Measurements from ENCODE around the gene GSS.

The GSS gene

DNA sequence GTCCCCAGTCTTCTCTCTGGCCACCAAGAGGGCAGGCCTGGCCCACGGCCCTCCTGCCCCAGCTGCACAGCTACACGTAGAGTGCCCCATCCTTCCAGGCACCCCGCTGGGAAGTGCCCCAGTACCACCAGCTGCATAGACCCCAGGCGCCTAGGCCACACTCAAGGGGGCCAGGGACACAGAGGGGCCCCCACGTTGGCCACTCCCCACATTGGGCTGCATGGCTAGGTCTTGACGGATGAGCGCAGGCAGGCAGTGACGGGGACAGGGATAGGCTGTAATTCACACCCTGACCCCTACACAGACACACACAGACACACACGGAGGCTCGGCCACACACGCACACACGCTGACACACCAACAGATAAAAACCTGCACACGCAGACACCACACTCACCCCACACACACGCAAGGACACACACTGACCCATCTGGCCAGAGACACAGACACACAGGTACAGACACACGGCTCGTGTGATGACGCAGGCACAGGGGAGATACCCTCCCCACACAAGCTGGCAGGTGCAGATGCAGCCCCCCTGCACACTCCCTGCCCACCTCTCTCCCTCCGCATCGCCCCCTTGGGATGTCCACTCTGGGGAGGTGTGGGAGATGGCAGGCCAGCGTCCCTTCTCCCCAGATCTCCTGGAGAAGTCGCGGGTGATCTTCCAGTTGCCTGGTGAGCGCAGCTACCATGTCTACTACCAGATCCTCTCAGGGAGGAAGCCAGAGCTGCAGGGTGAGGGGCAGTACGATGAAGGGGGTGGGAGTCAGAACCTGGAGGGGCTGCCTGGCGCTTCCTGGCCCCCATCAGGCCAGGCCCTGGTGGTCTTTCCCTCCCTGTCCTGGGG is 30.1 kb upstream of the GSS start:
- ChIA-PET CTCF (no interaction called here), POLR2A (no interaction called here)
- no peak for DNase-seq (ENCODE audit: extremely low spot score)
- TF ChIP-seq BHLHE40 (IDR thresholded peaks at IDR 0.05; ENCODE audit: borderline replicate concordance) (no peak), ARNT (IDR thresholded peaks at IDR 0.05) (no peak), L3MBTL2 (conservative IDR thresholded peaks at IDR 0.05) (no peak), ELF4 (IDR thresholded peaks at IDR 0.05) (no peak), PKNOX1 (IDR thresholded peaks at IDR 0.05) (no peak), HDGF (IDR thresholded peaks at IDR 0.05; ENCODE audit: borderline replicate concordance) (no peak)

GRCh38 chr20:34984756-34985261 is 29.2 kb upstream of the GSS start:
- CTCF ChIA-PET: no interaction called here
- TF ChIP-seq LEF1 (IDR thresholded peaks at IDR 0.05; ENCODE audit: borderline replicate concordance): no peak
- no peak for TF ChIP-seq L3MBTL2 (conservative IDR thresholded peaks at IDR 0.05)
- TF ChIP-seq BHLHE40 (IDR thresholded peaks at IDR 0.05; ENCODE audit: borderline replicate concordance): no peak
- no peak for TF ChIP-seq ZNF384 (IDR thresholded peaks at IDR 0.05)
- TF ChIP-seq FOXA1 (IDR thresholded peaks at IDR 0.05): no peak
- TF ChIP-seq NFRKB (IDR thresholded peaks at IDR 0.05): no peak
- no peak for TF ChIP-seq CTBP1 (IDR thresholded peaks at IDR 0.05; ENCODE audit: borderline replicate concordance)
- TF ChIP-seq ELF4 (IDR thresholded peaks at IDR 0.05): no peak
- no peak for TF ChIP-seq PKNOX1 (IDR thresholded peaks at IDR 0.05)
- TF ChIP-seq SP1 (IDR thresholded peaks at IDR 0.05): no peak
- TF ChIP-seq TARDBP (IDR thresholded peaks at IDR 0.05): no peak

DNA sequence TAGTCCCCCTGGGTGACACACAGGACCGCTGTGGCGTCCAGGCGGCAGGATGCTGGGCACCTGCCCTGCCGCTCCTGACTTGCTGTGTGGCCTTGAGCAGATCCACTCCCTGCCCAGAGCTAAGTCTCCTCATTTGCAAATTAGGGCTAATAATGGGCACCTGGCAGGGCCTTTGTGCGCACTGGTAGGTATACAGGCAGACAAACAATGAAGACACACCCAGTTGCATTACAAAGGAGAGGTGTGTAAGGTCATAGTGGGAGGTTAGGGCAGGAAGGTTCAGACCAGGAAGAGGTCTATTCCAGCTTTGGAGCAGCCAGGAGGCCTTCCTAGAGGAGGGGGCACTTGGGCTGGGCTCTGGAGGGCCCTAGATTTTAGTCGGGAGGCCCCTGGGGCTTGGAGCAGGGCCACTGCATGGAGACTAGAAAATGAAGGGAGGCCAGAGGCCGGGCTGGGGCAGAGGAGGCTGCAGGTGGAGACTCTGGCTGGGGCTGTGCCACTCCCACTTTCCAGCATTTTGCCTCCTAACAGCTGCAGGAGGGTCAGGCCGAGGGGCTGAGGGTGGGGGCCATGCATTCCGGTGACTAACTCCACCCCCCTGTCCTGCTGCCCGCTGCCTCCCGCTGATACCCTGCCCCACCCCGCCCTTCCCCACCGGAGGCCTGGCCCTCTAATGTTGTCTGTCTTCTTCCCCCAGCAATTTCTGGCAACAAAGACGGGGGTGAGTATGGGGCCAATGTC is 28.6 kb upstream of the GSS start:
- ChIA-PET CTCF (no interaction called here), POLR2A (no interaction called here)
- DNase-seq (ENCODE audit: extremely low spot score): no peak
- TF ChIP-seq FOXM1 (IDR thresholded peaks at IDR 0.05; ENCODE audit: borderline replicate concordance) (no peak), L3MBTL2 (conservative IDR thresholded peaks at IDR 0.05) (no peak), LEF1 (IDR thresholded peaks at IDR 0.05; ENCODE audit: borderline replicate concordance) (no peak), TARDBP (IDR thresholded peaks at IDR 0.05) (no peak), ELF4 (IDR thresholded peaks at IDR 0.05) (no peak), SP1 (IDR thresholded peaks at IDR 0.05) (no peak), ZNF384 (IDR thresholded peaks at IDR 0.05) (no peak), PKNOX1 (IDR thresholded peaks at IDR 0.05) (no peak), FOXK2 (IDR thresholded peaks at IDR 0.05) (no peak), CTBP1 (IDR thresholded peaks at IDR 0.05; ENCODE audit: borderline replicate concordance) (no peak), SUZ12 (IDR thresholded peaks at IDR 0.05) (no peak), FOXA1 (IDR thresholded peaks at IDR 0.05) (no peak)

More at GRCh38 chr20:34984756-34985261, 29.2 kb upstream of the GSS start:
- POLR2A ChIA-PET: no interaction called here
- no peak for DNase-seq (ENCODE audit: extremely low spot score)

DNA sequence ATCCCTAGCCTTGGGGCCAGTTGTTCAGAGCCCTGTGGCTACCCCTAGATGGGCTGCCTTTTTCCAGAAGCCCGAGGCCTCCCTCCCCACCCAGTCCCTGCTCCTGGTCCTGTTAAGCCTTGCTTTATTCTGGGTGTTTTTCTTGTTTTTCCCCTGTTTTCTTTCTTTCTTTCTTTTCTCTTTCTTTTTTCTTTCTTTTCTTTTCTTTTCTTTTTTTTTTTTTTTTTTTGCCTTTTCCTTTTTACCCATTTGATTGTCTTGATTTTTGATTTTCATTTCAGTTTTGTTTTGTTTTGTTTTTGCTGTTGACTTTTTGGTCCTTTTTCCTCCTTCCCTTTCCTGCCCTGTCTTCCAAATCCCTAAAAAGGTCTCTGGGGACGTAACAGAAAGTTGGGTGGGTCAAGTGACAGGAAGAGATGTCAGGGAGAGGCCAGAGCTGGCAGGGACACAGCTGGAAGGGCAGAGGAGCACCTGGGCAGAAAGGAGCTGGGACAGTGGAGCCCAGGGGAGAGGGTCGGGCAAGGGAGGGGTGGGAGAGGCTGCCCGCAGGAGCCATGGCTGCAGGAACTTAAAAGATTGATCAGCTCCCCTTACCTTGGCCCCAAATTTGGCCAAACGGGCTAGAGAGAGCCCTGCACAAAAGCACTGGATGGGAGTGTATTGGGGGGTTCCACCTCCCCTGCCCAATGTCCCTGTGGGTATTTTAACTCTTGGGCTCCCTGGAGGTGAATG is 27.6 kb upstream of the GSS start:
- DNase-seq (ENCODE audit: extremely low spot score): no peak
- ChIA-PET POLR2A (no interaction called here), CTCF (no interaction called here)
- TF ChIP-seq SUZ12 (IDR thresholded peaks at IDR 0.05): no peak
- TF ChIP-seq NFRKB (IDR thresholded peaks at IDR 0.05): no peak
- TF ChIP-seq ZNF384 (IDR thresholded peaks at IDR 0.05): no peak
- TF ChIP-seq LEF1 (IDR thresholded peaks at IDR 0.05; ENCODE audit: borderline replicate concordance): no peak
- TF ChIP-seq ARNT (IDR thresholded peaks at IDR 0.05): no peak
- no peak for TF ChIP-seq CTBP1 (IDR thresholded peaks at IDR 0.05; ENCODE audit: borderline replicate concordance)

- POLR2A ChIA-PET: no interaction called here
- no peak for DNase-seq (ENCODE audit: extremely low spot score)
- TF ChIP-seq PKNOX1 (IDR thresholded peaks at IDR 0.05): no peak
- TF ChIP-seq ZNF384 (IDR thresholded peaks at IDR 0.05): no peak
- no peak for TF ChIP-seq NFRKB (IDR thresholded peaks at IDR 0.05)
- TF ChIP-seq FOXA1 (IDR thresholded peaks at IDR 0.05): no peak
- TF ChIP-seq L3MBTL2 (conservative IDR thresholded peaks at IDR 0.05): no peak
- TF ChIP-seq ELF4 (IDR thresholded peaks at IDR 0.05): no peak
- no peak for TF ChIP-seq ARNT (IDR thresholded peaks at IDR 0.05)
- CTCF ChIA-PET: no interaction called here
These were observed 26.9 kb upstream of the GSS start for GRCh38 chr20:34982270-34983088.
